ENCODE measurements around the gene UST.

GRCh38 chr6:148768646-148769270, 21.9 kb downstream of the UST start:
- no peak for TF ChIP-seq CTCF (IDR thresholded peaks at IDR 0.05 in 4 of 5, conservative IDR thresholded peaks at IDR 0.05 in 1 of 5)
- TF ChIP-seq POLR2A (IDR thresholded peaks at IDR 0.05) = no peak

Measured in gastrocnemius medialis (tissue), 4 donors.